Limb (tissue), 2 donors: ENCODE results near the gene SMURF1.
"Not testable (repeated sequence)": the region's sequence is repeated elsewhere in the genome, so short reads cannot be mapped to it uniquely, and the experiment has no call there.

Experiments used
- DNase-seq, 2 donors: peaks; one replicate each; pipeline ENCODE4 v3.0.0-alpha.2; 2016; ENCODE audit errors: extremely low spot score in 2 of 2

SMURF1 gene

GRCh38 chr7:99054781-99055180 is 89.1 kb downstream of the SMURF1 start:
- no peak for DNase-seq

GRCh38 chr7:99050971-99051370 is 92.9 kb downstream of the SMURF1 start:
- no peak for DNase-seq

- no peak for DNase-seq
Observed at GRCh38 chr7:99047526-99048077, 96.3 kb downstream of the SMURF1 start.

GRCh38 chr7:99046722-99047121 is 97.2 kb downstream of the SMURF1 start:
- DNase-seq, result no peak

GRCh38 chr7:99046262-99046661 is 97.6 kb downstream of the SMURF1 start:
- DNase-seq, result not testable (repeated sequence)

GRCh38 chr7:99044858-99045257 is 99.0 kb downstream of the SMURF1 start:
- not testable (repeated sequence) for DNase-seq

GRCh38 chr7:99042957-99043356 is 101.0 kb downstream of the SMURF1 start:
- DNase-seq, result no peak

- no peak for DNase-seq
Observed at GRCh38 chr7:99041526-99041925, 102.4 kb downstream of the SMURF1 start.

- peak; percentile 85 to 87 for DNase-seq
Observed at GRCh38 chr7:99040104-99040958, 103.6 kb downstream of the SMURF1 start.

- no peak for DNase-seq
Observed at GRCh38 chr7:99039384-99039891, 104.5 kb downstream of the SMURF1 start.

- DNase-seq, result no peak
Observed at GRCh38 chr7:99038086-99038855, 105.6 kb downstream of the SMURF1 start.

GRCh38 chr7:99037327-99037940 is 106.5 kb downstream of the SMURF1 start:
- DNase-seq, result no peak

GRCh38 chr7:99036546-99037111 is 107.3 kb downstream of the SMURF1 start:
- DNase-seq, result no peak

GRCh38 chr7:99035723-99036545 is 108.0 kb downstream of the SMURF1 start:
- DNase-seq, result no peak

- DNase-seq, result peak in 1 of 2 donors; percentile 9
Observed at GRCh38 chr7:99034932-99035722, 108.8 kb downstream of the SMURF1 start.

- DNase-seq, result no peak
Observed at GRCh38 chr7:99033765-99034164, 110.1 kb downstream of the SMURF1 start.

- DNase-seq, result no peak
Observed at GRCh38 chr7:99032928-99033327, 111.0 kb downstream of the SMURF1 start.

GRCh38 chr7:99031496-99031895 is 112.4 kb downstream of the SMURF1 start:
- no peak for DNase-seq

- no peak for DNase-seq
Observed at GRCh38 chr7:99030951-99031350, 113.0 kb downstream of the SMURF1 start.

GRCh38 chr7:99030457-99030856 is 113.5 kb downstream of the SMURF1 start:
- no peak for DNase-seq
